C1 segment of cervical spinal cord (tissue), 14 donors: ENCODE results near the gene MANEAL.

Experiments
- DNase-seq, 14 donors: peaks; one replicate each; lab custom pipeline; 2025; lab: John Stamatoyannopoulos, UW

MANEAL gene

DNA sequence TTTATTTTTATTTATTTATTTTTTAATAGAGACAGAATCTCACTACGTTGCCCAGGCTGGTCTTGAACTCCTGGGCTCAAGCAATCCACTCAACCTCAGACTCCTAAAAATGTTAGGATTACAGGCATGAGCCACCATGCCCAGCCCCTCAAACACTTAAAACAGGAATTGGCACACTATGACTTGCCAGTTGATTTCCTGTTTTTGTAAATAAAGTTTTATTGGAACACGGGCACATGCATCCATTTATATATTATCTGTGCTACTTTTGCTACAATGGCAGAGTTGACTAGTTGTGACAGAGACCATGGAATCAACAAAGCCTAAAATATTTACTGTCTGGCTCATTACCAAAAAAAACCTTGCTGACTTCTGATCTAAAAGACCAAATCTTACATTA, 30.4 kb downstream of the MANEAL start:
- DNase-seq: no peak

DNA sequence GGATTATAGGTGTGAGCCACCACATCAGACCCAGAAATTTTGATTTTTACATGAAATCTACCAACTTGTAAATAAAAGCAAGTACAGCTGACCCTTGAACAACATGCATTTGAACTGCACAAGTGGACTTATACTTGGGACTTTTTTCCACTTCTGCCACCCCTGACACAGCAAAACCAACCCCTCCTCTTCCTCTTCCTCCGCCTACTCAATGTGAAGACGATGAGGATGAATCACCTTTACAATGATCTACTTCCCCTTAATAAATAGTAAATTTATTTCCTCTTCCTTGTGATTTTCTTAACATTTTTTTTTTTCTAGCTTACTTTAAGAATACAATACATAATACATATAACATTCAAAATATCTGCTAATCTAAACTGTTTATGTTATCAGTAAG, 31.9 kb downstream of the MANEAL start:
- DNase-seq: no peak

DNA sequence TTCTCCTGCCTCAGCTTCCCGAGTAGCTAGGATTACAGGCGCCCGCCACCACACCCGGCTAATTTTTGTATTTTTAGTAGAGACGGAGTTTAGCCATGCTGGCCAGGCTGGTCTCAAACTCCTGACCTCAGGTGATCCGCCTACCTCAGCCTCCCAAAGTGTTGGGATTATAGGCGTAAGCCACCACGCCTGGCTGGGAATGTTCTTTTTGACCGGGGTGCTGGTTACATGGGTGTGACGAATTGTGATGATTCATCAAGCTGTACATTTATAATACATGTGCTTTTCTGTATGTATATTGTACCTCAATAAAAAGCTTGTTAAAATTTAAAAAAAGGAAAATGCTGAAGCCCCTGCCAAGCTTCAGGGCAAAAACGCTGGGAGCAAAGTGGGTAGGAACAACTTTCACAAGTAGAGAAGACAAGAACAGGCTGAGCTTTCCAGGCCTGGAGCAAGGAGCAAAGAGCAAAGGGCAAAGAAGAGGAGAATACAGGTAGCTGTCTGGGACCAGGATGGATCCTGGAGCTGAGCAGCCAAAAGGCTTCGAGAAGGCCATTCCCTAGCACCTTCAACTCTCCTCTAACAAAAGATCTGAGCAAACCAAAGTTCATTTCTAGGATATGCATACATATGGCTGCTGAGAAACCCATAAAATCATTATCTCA, 34.9 kb downstream of the MANEAL start:
- DNase-seq: no peak

DNA sequence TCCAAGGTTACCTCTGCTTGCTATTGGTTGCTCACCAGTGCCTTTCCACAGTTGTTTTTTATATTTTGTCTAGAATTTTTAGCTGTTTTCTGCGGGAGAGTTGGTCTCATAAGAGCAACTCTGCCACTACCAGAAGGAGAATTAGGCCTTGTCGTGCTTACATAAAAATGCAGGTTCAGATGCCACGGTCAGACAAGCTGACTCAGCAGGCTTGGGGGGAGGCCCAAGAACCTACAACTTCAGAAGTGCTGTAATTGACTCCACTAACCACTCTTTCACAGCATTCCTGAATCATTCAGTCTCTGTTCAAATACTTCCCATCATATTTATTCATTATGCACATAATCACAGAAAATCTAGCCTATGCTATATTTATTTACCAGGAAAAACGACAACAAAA, 37.5 kb downstream of the MANEAL start:
- DNase-seq: no peak

DNA sequence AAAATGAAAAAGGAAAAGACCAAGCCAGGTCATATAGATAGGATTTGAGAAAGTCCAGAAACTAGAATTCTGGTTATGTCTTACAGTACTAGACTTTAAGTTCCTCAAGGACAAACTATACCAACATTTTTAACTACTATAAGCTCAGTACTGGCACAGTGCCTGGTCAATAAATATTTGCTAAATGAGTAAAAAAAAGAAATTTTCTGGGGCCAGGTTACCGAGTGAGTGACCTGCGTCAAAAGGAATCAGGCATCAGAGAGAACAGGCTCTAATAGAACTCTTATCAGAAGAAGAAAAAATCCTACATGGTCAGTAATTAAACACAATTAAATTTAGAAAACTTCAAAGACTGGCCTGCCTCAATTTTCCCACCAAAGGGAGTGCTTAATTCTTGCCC, 38.2 kb downstream of the MANEAL start:
- DNase-seq: no peak

DNA sequence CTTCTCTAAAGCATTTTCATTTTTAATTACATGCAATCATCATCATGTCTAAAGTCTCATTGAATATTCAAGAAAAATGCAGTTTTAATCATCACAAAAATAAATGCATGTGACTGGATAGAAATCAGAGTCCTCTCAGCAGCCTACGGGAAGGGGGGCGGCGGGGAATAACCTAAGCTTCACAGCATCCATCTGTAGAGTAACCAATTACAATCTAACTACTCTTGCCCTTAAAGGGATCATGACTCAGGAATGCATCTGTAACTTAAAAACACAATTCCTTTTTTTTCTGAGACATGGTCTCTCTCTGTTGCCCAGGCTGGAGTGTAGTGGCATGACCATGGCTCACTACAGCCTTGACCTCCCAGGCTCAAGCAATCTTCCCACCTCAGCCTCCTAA, 43.1 kb downstream of the MANEAL start:
- DNase-seq: no peak

DNA sequence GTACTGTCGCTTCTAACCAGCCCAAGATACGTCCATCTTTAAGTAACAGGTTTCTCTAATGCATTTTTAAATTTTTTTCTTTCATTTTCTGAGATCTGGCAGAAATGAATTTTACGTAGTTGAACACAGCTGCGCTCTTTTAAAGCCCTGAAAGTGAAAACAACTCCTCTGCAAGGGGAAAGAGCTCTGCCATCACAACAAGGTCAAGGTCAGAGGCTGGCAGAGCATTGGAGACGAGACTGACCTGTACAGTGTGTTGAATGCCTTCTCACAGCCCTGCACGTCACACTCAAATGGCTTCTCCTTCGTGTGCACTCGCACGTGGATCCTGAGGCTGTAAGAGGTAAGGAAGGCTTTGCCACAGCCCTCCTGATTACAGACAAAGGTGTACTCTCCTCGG, 46.0 kb downstream of the MANEAL start:
- DNase-seq: no peak

DNA sequence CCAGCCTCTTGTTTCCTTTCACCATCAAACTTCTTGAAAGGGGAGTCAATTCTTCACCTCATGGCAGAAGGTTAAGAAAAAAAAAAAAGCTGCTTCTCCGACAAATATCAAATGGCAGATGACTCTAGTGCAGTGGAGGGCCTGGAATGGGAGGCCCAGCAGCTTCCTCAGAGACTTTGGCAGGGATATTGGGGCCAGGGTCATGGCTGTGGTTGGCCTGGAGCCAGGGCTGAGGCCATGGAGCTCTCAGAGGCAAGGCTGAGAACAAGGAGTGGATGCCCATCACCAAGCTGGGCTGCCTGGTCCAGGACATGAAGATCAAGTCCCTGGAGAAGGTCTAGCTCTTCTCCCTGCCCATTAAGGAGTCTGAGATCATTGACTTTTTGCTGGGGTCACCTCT, 47.1 kb downstream of the MANEAL start:
- DNase-seq: no peak

DNA sequence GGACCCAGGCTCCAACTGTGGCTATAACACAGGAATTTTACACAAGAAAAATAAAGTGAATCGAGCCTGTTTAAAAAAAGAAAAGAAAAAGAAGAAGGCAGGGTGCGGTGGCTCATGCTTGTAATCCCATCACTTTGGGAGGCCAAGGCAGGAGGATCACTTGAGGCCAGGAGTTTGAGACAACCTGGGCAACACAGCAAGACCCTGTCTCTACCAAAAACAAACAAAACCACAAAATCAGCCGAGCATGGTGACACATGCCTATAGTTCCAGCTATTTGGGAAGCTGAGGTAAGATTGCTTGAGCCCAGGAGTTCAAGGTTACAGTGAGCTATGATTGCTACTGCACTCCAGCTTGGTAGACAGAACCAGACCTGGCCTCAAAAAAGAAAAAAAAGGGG, 48.0 kb downstream of the MANEAL start:
- DNase-seq: no peak

DNA sequence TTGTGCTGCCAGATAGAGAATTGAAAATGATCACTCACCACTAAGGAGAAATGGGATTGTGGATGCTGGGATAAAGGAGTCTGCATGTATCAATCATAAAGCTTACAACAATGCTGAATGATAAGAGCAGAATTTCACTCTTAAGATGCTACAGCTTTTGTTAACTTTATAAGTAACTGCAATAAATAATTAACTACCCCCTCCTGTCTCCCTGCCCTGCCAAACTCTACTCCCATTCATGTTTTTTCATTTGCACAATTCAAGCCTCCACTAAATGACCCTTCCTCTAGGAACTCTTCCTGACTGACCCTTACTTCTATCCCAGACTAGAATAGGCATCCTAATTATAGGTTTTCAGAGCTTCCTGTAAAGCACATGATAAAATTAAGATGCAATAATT, 50.9 kb downstream of the MANEAL start:
- no peak for DNase-seq

DNA sequence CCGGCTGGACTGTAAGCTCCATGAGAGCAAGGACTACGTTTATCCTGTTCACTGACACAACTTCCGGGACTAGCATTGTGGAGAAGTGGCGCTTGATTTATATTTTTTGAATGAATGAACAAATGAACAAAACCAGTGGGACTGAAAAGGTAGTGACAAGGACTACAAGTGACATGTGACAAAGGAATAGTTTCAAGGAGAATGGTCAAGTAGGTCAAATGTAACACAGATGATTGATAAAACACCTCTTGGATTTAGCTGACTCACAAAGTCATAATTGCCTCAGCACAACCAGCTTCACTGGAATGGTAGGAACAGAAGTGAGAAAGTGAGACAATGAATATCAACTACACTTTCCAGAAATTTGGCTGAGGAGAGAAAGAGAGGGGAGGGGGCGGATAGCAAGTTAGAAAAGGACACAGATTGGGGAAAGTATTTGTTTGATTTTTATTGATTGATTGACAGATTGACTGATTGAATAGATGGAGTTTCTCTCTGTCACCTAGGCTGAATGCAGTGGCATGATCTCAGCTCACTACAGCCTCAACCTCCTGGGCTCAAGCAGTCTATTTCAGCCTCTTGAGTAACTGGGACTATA, 51.5 kb downstream of the MANEAL start:
- no peak for DNase-seq

DNA sequence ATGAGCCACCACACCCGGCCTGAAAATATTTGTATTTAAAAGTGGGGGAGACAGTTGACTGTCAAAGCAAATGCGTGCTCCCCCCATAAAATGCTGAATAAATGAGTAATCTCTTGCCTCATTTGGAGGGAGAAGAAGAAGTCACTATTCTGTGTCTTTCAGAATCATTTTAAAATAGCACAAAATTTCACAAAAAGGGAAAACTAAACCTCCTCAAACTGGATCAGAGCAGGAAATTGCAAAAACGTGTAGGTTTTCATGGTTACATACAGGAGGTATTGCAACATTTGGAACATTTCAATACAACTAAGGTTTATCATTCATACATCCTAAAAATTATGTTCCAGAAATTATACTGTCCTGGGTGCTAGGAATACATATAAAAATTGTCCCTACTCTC, 52.1 kb downstream of the MANEAL start:
- DNase-seq: no peak

DNA sequence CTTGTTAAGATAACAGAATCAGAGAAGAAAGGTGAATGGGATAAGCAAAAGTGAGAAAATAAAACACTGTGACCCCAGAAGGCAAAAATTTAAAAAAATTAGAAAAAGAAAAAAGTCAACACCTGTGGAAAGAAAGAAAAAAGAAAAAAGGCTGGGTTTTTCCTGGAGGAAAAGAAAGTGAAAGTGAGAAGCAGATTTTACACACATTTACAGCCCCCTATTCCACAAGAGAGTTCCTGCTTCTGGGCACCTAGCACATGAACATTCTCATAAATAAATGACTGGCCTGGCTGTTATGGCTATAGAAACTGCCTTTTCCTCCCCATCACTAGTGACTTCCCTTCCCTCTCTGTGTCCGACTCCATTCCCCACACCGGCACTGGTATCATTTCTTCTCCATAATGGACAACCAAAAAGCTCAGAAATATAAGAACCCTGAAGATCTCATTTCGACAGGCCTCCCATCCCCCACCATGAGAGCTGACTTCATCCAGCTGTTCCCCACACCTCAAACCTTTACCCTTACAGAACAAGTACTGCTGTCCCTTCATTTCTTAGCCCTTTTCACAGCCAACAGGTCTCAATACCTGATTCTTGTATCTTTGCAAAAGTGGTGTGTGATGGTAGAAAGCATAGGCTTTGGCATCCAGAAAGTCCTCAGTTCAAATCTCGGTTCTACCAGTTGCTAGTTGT, 53.1 kb downstream of the MANEAL start:
- no peak for DNase-seq

DNA sequence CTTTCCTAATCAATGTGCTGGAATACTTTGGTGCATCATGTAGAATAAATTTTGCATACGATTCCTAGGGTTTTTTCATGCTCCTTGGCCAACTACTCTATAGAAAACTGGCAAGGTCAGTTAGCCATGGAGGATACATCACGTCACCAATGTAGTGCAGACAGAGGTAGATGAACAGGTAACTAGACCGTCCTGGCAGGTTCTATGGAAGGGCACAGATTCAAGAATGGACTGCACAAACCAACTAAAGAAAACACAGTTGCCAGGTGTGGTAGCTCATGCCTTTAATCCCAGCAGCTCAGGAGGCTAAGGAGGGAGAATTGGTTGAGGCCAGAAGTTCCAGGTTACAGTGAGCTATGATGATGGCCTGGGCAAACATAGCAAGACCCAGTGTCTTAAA, 55.8 kb downstream of the MANEAL start:
- DNase-seq: no peak

DNA sequence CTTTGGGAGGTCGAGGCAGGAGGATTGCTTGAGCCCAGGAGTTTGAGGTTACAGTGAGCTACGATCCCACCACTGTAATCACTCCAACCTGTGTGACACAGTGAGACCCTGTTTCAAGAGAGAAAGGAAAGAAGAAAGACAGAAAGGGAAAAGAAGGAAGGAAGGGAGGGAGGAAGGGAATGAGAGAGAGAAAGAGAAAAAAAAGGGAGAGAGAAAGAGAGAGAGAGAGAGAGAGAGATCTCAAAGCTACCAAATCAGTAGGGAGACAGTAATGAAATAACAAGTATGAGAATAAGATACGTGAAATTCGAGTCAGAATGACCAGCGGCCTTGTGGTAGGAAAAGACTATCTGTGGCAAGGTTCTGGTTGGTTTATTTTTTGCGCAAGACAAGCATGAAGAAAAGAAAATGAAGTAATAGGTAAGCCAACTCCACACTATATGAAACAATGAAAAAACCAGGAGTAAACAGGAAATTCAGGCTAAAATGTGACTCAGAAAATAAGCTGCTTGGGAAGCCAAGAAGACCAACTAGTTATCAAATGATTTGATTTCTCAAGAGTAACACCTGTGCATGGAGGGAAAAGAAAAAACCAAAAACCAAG, 56.8 kb downstream of the MANEAL start:
- DNase-seq: no peak
